H1 (cell line): Measurements from ENCODE around the gene OTUB1. TPM values are rescaled to one million over a fixed set of nuclear protein-coding genes. Genes with fewer than 3 reads are reported as not detected.

Source experiments
- CTCF ChIA-PET: fragments of 300-600 bp; sonication (Branson Sonifier 250); formaldehyde crosslinking; loops from one replicate; lab custom pipeline; 2021; ENCODE audit not compliant: partially characterized antibody; lab: Charles Lee
- POLR2A ChIA-PET: fragments of 300-600 bp; sonication (Branson Sonifier 250); formaldehyde crosslinking; loops from one replicate; lab custom pipeline; 2021; ENCODE audit warnings: inconsistent platforms; ENCODE audit not compliant: partially characterized antibody; lab: Charles Lee
- DNase-seq, 2 experiments: peaks; one replicate each; pipeline versions ENCODE4 v3.0.0 to v3.0.0-alpha.2; 2010 to 2022; ENCODE audit warnings: low spot score in 2 of 2, low read depth in 1 of 2, mixed read lengths in 1 of 2
- FAIRE-seq: peaks from 2 replicates; lab custom pipeline; 2011; peaks lifted over from hg19 to GRCh38; lab: Jason Lieb, UNC
- H2AFZ ChIP-seq: 2 replicates; pipeline ENCODE4 v1.8.1; 2012; ENCODE audit warnings: low read length, inconsistent platforms
- H2AK5ac ChIP-seq: 2 replicates; pipeline ENCODE4 v1.6.1; 2013; ENCODE audit warnings: low read depth, low read length
- H2BK120ac ChIP-seq: replicated peaks from 2 replicates; pipeline ENCODE3; 2013; ENCODE audit warnings: low read depth, low read length, inconsistent platforms
- H2BK12ac ChIP-seq: 2 replicates; pipeline ENCODE4 v1.6.1; 2013; ENCODE audit warnings: low read depth, low read length
- H2BK15ac ChIP-seq: 2 replicates; pipeline ENCODE4 v1.6.1; 2013; ENCODE audit warnings: low read length
- H2BK20ac ChIP-seq: 2 replicates; pipeline ENCODE4 v1.6.1; 2013; ENCODE audit warnings: low read length
- H2BK5ac ChIP-seq: 2 replicates; pipeline ENCODE4 v1.6.1; 2013; ENCODE audit warnings: low read depth, low read length
- H3K14ac ChIP-seq: 2 replicates; pipeline ENCODE4 v1.6.1; 2013; ENCODE audit warnings: inconsistent platforms; ENCODE audit not compliant: insufficient read length
- H3K18ac ChIP-seq: 2 replicates; pipeline ENCODE4 v1.6.1; 2013; ENCODE audit warnings: low read length; ENCODE audit errors: extremely low read depth
- H3K23ac ChIP-seq: 2 replicates; pipeline ENCODE4 v1.6.1; 2013; ENCODE audit warnings: inconsistent platforms; ENCODE audit not compliant: insufficient read length
- H3K23me2 ChIP-seq: 2 replicates; pipeline ENCODE4 v1.6.1; 2013; ENCODE audit warnings: low read depth, low read length
- H3K27ac ChIP-seq: 2 replicates; pipeline ENCODE4 v1.6.1; 2011; ENCODE audit warnings: low read depth, low read length, inconsistent platforms
- H3K27me3 ChIP-seq, 4 experiments: replicated peaks in 1 of 4; 1 replicate in 1 of 4; 2 replicates in 3 of 4; pipeline versions ENCODE4 v1.6.1 to v1.8.1; 2011 to 2013; ENCODE audit warnings: low read length in 3 of 4, mild to moderate bottlenecking in 3 of 4, inconsistent platforms in 2 of 4, mixed read lengths in 2 of 4, moderate library complexity in 1 of 4; ENCODE audit not compliant: control insufficient read depth in 3 of 4, insufficient read depth in 3 of 4; ENCODE audit errors: extremely low read depth in 1 of 4
- H3K36me3 ChIP-seq, 4 experiments: 2 replicates each; pipeline versions ENCODE4 v1.6.1 to v1.8.1; 2011 to 2013; ENCODE audit warnings: mild to moderate bottlenecking in 4 of 4, low read length in 3 of 4, moderate library complexity in 2 of 4, control low read depth in 1 of 4, inconsistent platforms in 1 of 4; ENCODE audit not compliant: insufficient read depth in 4 of 4, control insufficient read depth in 2 of 4
- H3K4ac ChIP-seq: replicated peaks from 2 replicates; pipeline ENCODE3; 2013; ENCODE audit warnings: low read length, low read depth, mixed read lengths, inconsistent platforms; ENCODE audit not compliant: insufficient read length
- H3K4me1 ChIP-seq, 4 experiments: replicated peaks in 1 of 4; 1 replicate in 1 of 4; 2 replicates in 3 of 4; pipeline versions ENCODE4 v1.6.1 to v1.8.1; 2011 to 2013; ENCODE audit warnings: low read length in 3 of 4, inconsistent platforms in 2 of 4, mixed read lengths in 1 of 4; ENCODE audit not compliant: insufficient read depth in 4 of 4, control insufficient read depth in 3 of 4
- H3K4me2 ChIP-seq, 2 experiments: 2 replicates each; pipeline versions ENCODE4 v1.6.1 to v1.8.1; 2011 to 2013; ENCODE audit warnings: low read depth in 2 of 2, low read length in 2 of 2, control low read depth in 1 of 2, inconsistent platforms in 1 of 2, mild to moderate bottlenecking in 1 of 2; ENCODE audit not compliant: insufficient read depth in 1 of 2
- H3K4me3 ChIP-seq, 4 experiments: fragments of 200-600, 300-600 bp in 1 of 4; sonication (generic), shearing (Covaris generic), sonication (Bioruptor Twin) in 1 of 4; 2 replicates each; pipeline versions ENCODE4 v1.5.1 to v1.8.1; 2011 to 2016; ENCODE audit warnings: low read length in 4 of 4, low read depth in 3 of 4, control low read depth in 2 of 4, inconsistent platforms in 2 of 4, mild to moderate bottlenecking in 2 of 4, mixed read lengths in 1 of 4, moderate library complexity in 1 of 4; ENCODE audit not compliant: insufficient read depth in 2 of 4; ENCODE audit errors: extremely low read depth in 1 of 4
- H3K56ac ChIP-seq: replicated peaks from 2 replicates; pipeline ENCODE3; 2013; ENCODE audit warnings: low read depth, mild to moderate bottlenecking, mixed read lengths, low read length, inconsistent platforms; ENCODE audit not compliant: insufficient read length
- H3K79me1 ChIP-seq: 2 replicates; pipeline ENCODE4 v1.6.1; 2013; ENCODE audit warnings: low read depth, low read length, control low read depth
- H3K79me2 ChIP-seq, 2 experiments: 2 replicates each; pipeline versions ENCODE4 v1.6.1 to v1.8.1; 2012 to 2013; ENCODE audit warnings: low read length in 2 of 2, mild to moderate bottlenecking in 2 of 2, inconsistent platforms in 1 of 2; ENCODE audit not compliant: insufficient read depth in 2 of 2, control insufficient read depth in 1 of 2
- H3K9ac ChIP-seq, 4 experiments: replicated peaks in 1 of 4; 1 replicate in 1 of 4; 2 replicates in 3 of 4; pipeline versions ENCODE4 v1.6.1 to v1.8.1; 2011 to 2013; ENCODE audit warnings: low read depth in 3 of 4, low read length in 3 of 4, control low read depth in 2 of 4, mild to moderate bottlenecking in 2 of 4, moderate library complexity in 2 of 4, inconsistent platforms in 1 of 4; ENCODE audit errors: extremely low read depth in 1 of 4
- H3K9me3 ChIP-seq, 2 experiments: 2 replicates each; pipeline versions ENCODE4 v1.6.1 to v1.8.1; 2012 to 2013; ENCODE audit warnings: mild to moderate bottlenecking in 2 of 2, moderate library complexity in 2 of 2, control low read depth in 1 of 2, inconsistent platforms in 1 of 2, low read depth in 1 of 2, low read length in 1 of 2, mixed read lengths in 1 of 2; ENCODE audit not compliant: insufficient read depth in 2 of 2
- H4K20me1 ChIP-seq, 2 experiments: replicated peaks in 1 of 2; 2 replicates each; pipeline versions ENCODE3 to v1.8.1; 2011 to 2013; ENCODE audit warnings: inconsistent platforms in 2 of 2, low read length in 2 of 2, mild to moderate bottlenecking in 1 of 2; ENCODE audit not compliant: insufficient read depth in 2 of 2, control insufficient read depth in 1 of 2
- H4K5ac ChIP-seq: 2 replicates; pipeline ENCODE4 v1.6.1; 2013; ENCODE audit warnings: low read length, low read depth, mixed read lengths, inconsistent platforms; ENCODE audit not compliant: insufficient read length
- H4K8ac ChIP-seq: 2 replicates; pipeline ENCODE4 v1.8.0; 2013; ENCODE audit warnings: mild to moderate bottlenecking, moderate library complexity, low read length, inconsistent platforms; ENCODE audit not compliant: insufficient read depth; ENCODE audit errors: extremely low read depth
- H4K91ac ChIP-seq: replicated peaks from 2 replicates; pipeline ENCODE3; 2013; ENCODE audit warnings: low read length, mixed read lengths, inconsistent platforms; ENCODE audit not compliant: insufficient read length
- CHD1 ChIP-seq: IDR thresholded peaks from 2 replicates; pipeline ENCODE4 v1.6.1; 2012; ENCODE audit warnings: low read depth, low read length, improper control_type of control experiment
- HDAC2 ChIP-seq, 2 experiments: fragments of 300-600 bp in 1 of 2; sonication (generic) in 1 of 2; IDR thresholded peaks; 2 replicates each; pipeline ENCODE4 v1.6.1; 2011 to 2012; ENCODE audit warnings: low read depth in 2 of 2, low read length in 2 of 2, mild to moderate bottlenecking in 2 of 2, moderate library complexity in 2 of 2, borderline replicate concordance in 1 of 2, inconsistent platforms in 1 of 2
- KDM1A ChIP-seq: fragments of 200-600, 300-600 bp; sonication (generic); IDR thresholded peaks from 2 replicates; pipeline ENCODE4 v1.7.1; 2016; ENCODE audit warnings: mild to moderate bottlenecking, low read length, borderline replicate concordance
- MAX ChIP-seq: IDR thresholded peaks from 2 replicates; pipeline ENCODE4 v1.6.1; 2012; ENCODE audit warnings: inconsistent platforms
- whole genome bisulfite sequencing, 2 experiments: shearing (Covaris generic) in 1 of 2; methylation state at CpG; one replicate each; pipeline versions ENCODE4 v1.1.6 to v1.1.7; 2013 to 2015; ENCODE audit warnings: low lambda C conversion rate in 2 of 2, mixed read lengths in 2 of 2, inconsistent platforms in 1 of 2, low coverage in 1 of 2, missing lambda C conversion rate in 1 of 2; ENCODE audit not compliant: insufficient replicate concordance in 2 of 2, insufficient coverage in 1 of 2, insufficient read length in 1 of 2; ENCODE audit errors: extremely low coverage in 1 of 2, missing lambda C conversion rate in 1 of 2; 5-methylcytosine and 5-hydroxymethylcytosine counted together
- polyA plus RNA-seq, 7 experiments: library from polyadenylated mRNA; depleted of rRNA in 3 of 7; stranded (reverse) in 5 of 7; unstranded in 2 of 7; fragments of >200 nt in 5 of 7; fragments of 200-250 nt in 2 of 7; gene quantifications; 1 replicate in 5 of 7; 2 replicates in 1 of 7; 4 replicates in 1 of 7; pipeline versions ENCODE4 v1.2.1 to v1.2.3, GENCODE V29; 2011 to 2013; ENCODE audit warnings: missing spikeins in 2 of 7, mixed read lengths in 2 of 7
- total RNA-seq: library from RNA; stranded (reverse); fragmentation: NEBNext Ultra II Directional; extraction: Animal tissue kit (Norgen Biotek cat#: 25700); gene quantifications from 2 replicates; pipeline ENCODE4 v1.2.1, GENCODE V29; 2021

The OTUB1 gene
- total and polyA plus RNA-seq, 2 of the 8 experiments (the other 6 are each of a cell fraction or from before 2014, with no cell fraction given), result 110 to 274 TPM

- ChIA-PET CTCF (interaction anchor here (0.9 to 6.8 kb wide), 40 partner anchors 8 to 300 kb away, joined by 3 to 171 read pairs (median 6); partner anchors contain the start of genes FLRT1 and STIP1), POLR2A (interaction anchor here (0.8 to 5.1 kb wide), 15 partner anchors 11 to 206 kb away, joined by 3 to 46 read pairs (median 3); partner anchors contain the start of genes COX8A, FERMT3 and OTUB1)
- Histone ChIP-seq H3K27me3 (peaks cover 12 to 43% (median 31%) of the 10 kb centered on the region in 4 experiments), H3K14ac (no peak overlapping the region), H2BK5ac (no peak overlapping the region), H3K18ac (no peak overlapping the region), H2AFZ (no peak overlapping the region), H3K23ac (no peak overlapping the region), H3K79me1 (peaks cover 2% of the 10 kb centered on the region; the same call in 1 of the 2 replicates), H3K4me1 (peaks cover 2 to 23% (median 12%) of the 10 kb centered on the region in 4 experiments; a peak in 6 of 7 replicates), H4K8ac (peak overlapping the region; percentile 48; the same call in 1 of the 2 replicates), H3K4me3 (peak overlapping the region in 2 of 4 experiments; percentile 9 to 61; a peak in 4 of 8 replicates), H2BK12ac (no peak overlapping the region), H4K20me1 (peaks cover 4 to 20% of the 10 kb centered on the region in 2 experiments), H3K79me2 (no peaks in the 10 kb centered on the region), H2BK120ac (no peak overlapping the region), H3K4ac (no peak overlapping the region), H3K9me3 (no peaks in the 10 kb centered on the region), H2BK20ac (no peak overlapping the region), H4K91ac (no peak overlapping the region), H3K27ac (no peak overlapping the region), H2BK15ac (peak overlapping the region; percentile 81; the same call in 1 of the 2 replicates), H3K4me2 (peak overlapping the region; percentile 70 to 98), H2AK5ac (0 out of 2 replicates have a peak overlapping the region, but pooled peaks have one; percentile 49), H3K56ac (no peak overlapping the region), H3K36me3 (peaks cover 6 to 17% (median 10%) of the 10 kb centered on the region in 4 experiments), H4K5ac (no peak overlapping the region), H3K23me2 (peaks cover 18% of the 10 kb centered on the region; the same call in 1 of the 2 replicates), H3K9ac (no peak overlapping the region)
- TF ChIP-seq HDAC2 (IDR thresholded peaks at IDR 0.05; ENCODE audit: borderline replicate concordance in 1 of 2, low read depth in 2 of 2, low read length in 2 of 2), result 0 out of 4 replicates have a peak, but pooled peaks of 1 of the 2 experiments have one; percentile 10
- peak; percentile 96 for TF ChIP-seq KDM1A
- no peak for TF ChIP-seq CHD1
- 0 out of 2 replicates have a peak, but pooled peaks have one; percentile 1 for TF ChIP-seq MAX
- DNase-seq, result no peak
- WGBS, 2 experiments, result 52% methylated on average over 41 of the region's 60 CpGs; no CpG with 5 or more reads in 1 of the 2 experiments
- no peak for FAIRE-seq
Observed at GRCh38 chr11:64000740-64001483, 14.7 kb downstream of the OTUB1 start.
